DND-41 (cell line): ENCODE measurements around the gene HDAC11.

Source experiments
- ATAC-seq: fragments of 200-7000 bp; cut with Tn5 transposase; 3 replicates; pipeline ENCODE4 v1.9.1; 2021; ENCODE audit warnings: low read depth; ENCODE audit not compliant: insufficient read depth
- DNase-seq: peaks from one replicate; pipeline ENCODE4 v3.0.0-alpha.2; 2020
- H2AFZ ChIP-seq: 2 replicates; pipeline ENCODE4 v1.6.0; 2012; ENCODE audit warnings: low read depth, low read length
- H3K27ac ChIP-seq: 2 replicates; pipeline ENCODE4 v1.5.1; 2012; ENCODE audit warnings: low read length, inconsistent platforms
- H3K27me3 ChIP-seq: fragments of 200-600 bp; sonication (generic); 2 replicates; pipeline ENCODE4 v1.6.0; 2012; ENCODE audit warnings: low read length, mild to moderate bottlenecking, inconsistent platforms; ENCODE audit not compliant: insufficient read depth, poor library complexity
- H3K36me3 ChIP-seq: 2 replicates; pipeline ENCODE4 v1.5.1; 2012; ENCODE audit warnings: low read length, inconsistent platforms; ENCODE audit not compliant: insufficient read depth
- H3K4me1 ChIP-seq: 2 replicates; pipeline ENCODE4 v1.5.1; 2012; ENCODE audit warnings: mild to moderate bottlenecking, low read length; ENCODE audit not compliant: insufficient read depth
- H3K4me2 ChIP-seq: 2 replicates; pipeline ENCODE4 v1.6.0; 2012; ENCODE audit warnings: mild to moderate bottlenecking, moderate library complexity, low read length, inconsistent platforms; ENCODE audit not compliant: insufficient read depth
- H3K4me3 ChIP-seq, 2 experiments: fragments of 200-600 bp in 1 of 2; shearing (Covaris generic) in 1 of 2; 2 replicates each; pipeline ENCODE4 v1.5.1; 2012 to 2016; ENCODE audit warnings: inconsistent platforms in 2 of 2, low read length in 2 of 2, mild to moderate bottlenecking in 2 of 2, low read depth in 1 of 2, moderate library complexity in 1 of 2
- H3K79me2 ChIP-seq: 2 replicates; pipeline ENCODE4 v1.6.0; 2012; ENCODE audit warnings: low read length, inconsistent platforms; ENCODE audit not compliant: insufficient read depth
- H3K9ac ChIP-seq: 2 replicates; pipeline ENCODE4 v1.6.0; 2012; ENCODE audit warnings: low read depth, mild to moderate bottlenecking, inconsistent platforms, low read length, moderate library complexity
- H3K9me3 ChIP-seq: 2 replicates; pipeline ENCODE4 v1.5.1; 2012; ENCODE audit warnings: low read length, moderate library complexity, mild to moderate bottlenecking, inconsistent platforms; ENCODE audit not compliant: insufficient read depth, severe bottlenecking
- H4K20me1 ChIP-seq: 2 replicates; pipeline ENCODE4 v1.6.0; 2012; ENCODE audit warnings: low read length; ENCODE audit not compliant: insufficient read depth
- CTCF ChIP-seq: IDR thresholded peaks from 2 replicates; pipeline ENCODE4 v1.5.1; 2012; ENCODE audit warnings: borderline replicate concordance, low read length, moderate library complexity, mild to moderate bottlenecking; ENCODE audit not compliant: poor library complexity, severe bottlenecking; ENCODE audit errors: extremely low read depth
- EZH2 ChIP-seq: IDR thresholded peaks from 3 replicates; pipeline ENCODE4 v1.6.1; 2012; ENCODE audit warnings: borderline replicate concordance, low read depth, mild to moderate bottlenecking, moderate library complexity, low read length, inconsistent platforms; ENCODE audit not compliant: severe bottlenecking

HDAC11 gene

GRCh38 chr3:13538520-13539291 lies 58.6 kb downstream of the HDAC11 start:
- Histone ChIP-seq H3K79me2 (no peaks in the 10 kb centered on the region), H3K4me1 (peaks cover 28% of the 10 kb centered on the region), H3K27ac (no peak overlapping the region), H4K20me1 (no peaks in the 10 kb centered on the region), H3K27me3 (no peaks in the 10 kb centered on the region), H3K9me3 (peaks cover 5% of the 10 kb centered on the region), H3K9ac (no peak overlapping the region), H2AFZ (no peak overlapping the region), H3K4me2 (no peak overlapping the region), H3K36me3 (no peaks in the 10 kb centered on the region), H3K4me3 (no peak overlapping the region)
- no peak for TF ChIP-seq CTCF
- TF ChIP-seq EZH2, result no peak
- DNase-seq, result no peak
- no peak for ATAC-seq

GRCh38 chr3:13539292-13539638 lies 59.2 kb downstream of the HDAC11 start:
- Histone ChIP-seq H3K4me1 (peaks cover 34% of the 10 kb centered on the region), H4K20me1 (no peaks in the 10 kb centered on the region), H3K9me3 (peaks cover 5% of the 10 kb centered on the region)

DNA sequence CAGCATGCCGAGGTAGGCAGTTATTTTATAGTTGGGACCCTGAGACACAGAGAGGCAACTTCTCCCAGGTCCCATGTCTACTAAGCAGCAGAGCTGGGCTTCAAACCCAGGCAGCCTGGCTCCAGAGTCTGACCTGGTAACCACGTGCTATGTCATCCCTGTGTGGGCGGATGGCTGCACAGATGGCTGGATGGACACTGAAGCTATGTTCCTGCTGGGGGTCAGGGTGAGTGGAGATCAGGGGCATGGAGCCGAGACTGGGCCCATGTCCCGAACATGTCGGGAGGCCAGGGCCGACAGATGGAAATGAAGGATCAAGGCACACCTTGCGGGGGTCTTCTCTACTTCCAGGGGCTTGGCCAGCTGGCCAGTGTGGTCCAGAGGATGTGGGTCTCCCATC lies 59.6 kb downstream of the HDAC11 start:
- Histone ChIP-seq H4K20me1 (no peaks in the 10 kb centered on the region), H3K4me2 (no peak overlapping the region), H3K27me3 (no peaks in the 10 kb centered on the region), H3K9me3 (peaks cover 5% of the 10 kb centered on the region), H3K36me3 (no peaks in the 10 kb centered on the region), H3K4me1 (peaks cover 38% of the 10 kb centered on the region), H3K79me2 (no peaks in the 10 kb centered on the region), H3K4me3 (no peak overlapping the region), H3K9ac (no peak overlapping the region), H3K27ac (no peak overlapping the region), H2AFZ (no peak overlapping the region)
- ATAC-seq (no peak), DNase-seq (no peak)
- TF ChIP-seq CTCF (no peak), EZH2 (no peak)

More at GRCh38 chr3:13539292-13539638, 59.2 kb downstream of the HDAC11 start:
- H3K36me3 ChIP-seq, result no peaks in the 10 kb centered on the region
- H3K27me3 ChIP-seq, result no peaks in the 10 kb centered on the region
- DNase-seq, result no peak
- no peak overlapping the region for H3K9ac ChIP-seq
- H3K4me3 ChIP-seq, result no peak overlapping the region
- H2AFZ ChIP-seq, result no peak overlapping the region
- no peaks in the 10 kb centered on the region for H3K79me2 ChIP-seq
- no peak for ATAC-seq
- no peak overlapping the region for H3K4me2 ChIP-seq
- no peak for TF ChIP-seq CTCF
- TF ChIP-seq EZH2, result no peak
- H3K27ac ChIP-seq, result no peak overlapping the region
